Activated CD4-positive, CD25-positive, alpha-beta regulatory T cell (primary cell): Measurements from ENCODE around the gene MZB1.
"Not testable (repeated sequence)": the region's sequence is repeated elsewhere in the genome, so short reads cannot be mapped to it uniquely, and the experiment has no call there.

Experiments used
- DNase-seq, 4 experiments: peaks; one replicate each; lab custom pipeline; 2025; lab: John Stamatoyannopoulos, UW

The MZB1 gene

GRCh38 chr5:139378101-139378825, 11.4 kb downstream of the MZB1 start:
- DNase-seq: no peak

- DNase-seq: no peak
Observed at GRCh38 chr5:139377226-139377625, 12.5 kb downstream of the MZB1 start.

DNA sequence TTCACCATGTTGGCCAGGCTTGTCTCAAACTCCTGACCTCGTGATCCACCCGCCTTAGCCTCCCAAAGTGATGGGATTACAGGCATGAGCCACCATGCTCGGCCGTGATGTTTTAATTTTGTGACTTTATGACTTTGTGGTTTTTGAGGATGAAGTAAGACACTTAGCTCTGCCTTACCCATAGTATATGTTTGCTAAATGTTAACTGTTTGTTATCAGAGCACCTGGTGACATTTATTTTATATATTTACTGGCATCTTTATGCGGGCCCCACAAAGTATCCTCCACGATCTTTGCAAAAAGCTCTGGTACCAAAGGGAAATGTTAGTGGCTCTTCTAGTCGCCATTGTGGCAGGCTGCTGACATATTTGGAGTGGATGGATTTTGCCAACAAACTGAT, 13.3 kb downstream of the MZB1 start:
- no peak for DNase-seq

DNA sequence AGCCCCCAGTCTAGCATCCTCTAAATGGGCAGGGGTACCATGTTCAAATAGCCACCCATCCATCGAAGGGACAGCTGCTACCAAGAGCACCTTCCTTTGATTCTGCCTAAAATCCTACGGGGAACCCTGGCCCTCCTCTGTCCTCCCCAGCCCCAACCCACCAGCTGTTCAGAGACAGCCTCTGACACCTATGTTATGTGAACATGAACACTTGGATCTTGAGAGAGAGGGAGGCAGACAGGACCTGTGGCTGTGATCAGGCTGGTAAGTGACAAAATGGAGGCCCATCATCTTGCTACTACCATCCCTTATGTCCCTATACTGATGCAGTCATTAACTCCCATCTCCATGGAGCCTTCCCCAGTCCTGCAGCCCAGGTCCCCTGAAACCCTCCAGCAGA, 14.8 kb downstream of the MZB1 start:
- no peak for DNase-seq

DNA sequence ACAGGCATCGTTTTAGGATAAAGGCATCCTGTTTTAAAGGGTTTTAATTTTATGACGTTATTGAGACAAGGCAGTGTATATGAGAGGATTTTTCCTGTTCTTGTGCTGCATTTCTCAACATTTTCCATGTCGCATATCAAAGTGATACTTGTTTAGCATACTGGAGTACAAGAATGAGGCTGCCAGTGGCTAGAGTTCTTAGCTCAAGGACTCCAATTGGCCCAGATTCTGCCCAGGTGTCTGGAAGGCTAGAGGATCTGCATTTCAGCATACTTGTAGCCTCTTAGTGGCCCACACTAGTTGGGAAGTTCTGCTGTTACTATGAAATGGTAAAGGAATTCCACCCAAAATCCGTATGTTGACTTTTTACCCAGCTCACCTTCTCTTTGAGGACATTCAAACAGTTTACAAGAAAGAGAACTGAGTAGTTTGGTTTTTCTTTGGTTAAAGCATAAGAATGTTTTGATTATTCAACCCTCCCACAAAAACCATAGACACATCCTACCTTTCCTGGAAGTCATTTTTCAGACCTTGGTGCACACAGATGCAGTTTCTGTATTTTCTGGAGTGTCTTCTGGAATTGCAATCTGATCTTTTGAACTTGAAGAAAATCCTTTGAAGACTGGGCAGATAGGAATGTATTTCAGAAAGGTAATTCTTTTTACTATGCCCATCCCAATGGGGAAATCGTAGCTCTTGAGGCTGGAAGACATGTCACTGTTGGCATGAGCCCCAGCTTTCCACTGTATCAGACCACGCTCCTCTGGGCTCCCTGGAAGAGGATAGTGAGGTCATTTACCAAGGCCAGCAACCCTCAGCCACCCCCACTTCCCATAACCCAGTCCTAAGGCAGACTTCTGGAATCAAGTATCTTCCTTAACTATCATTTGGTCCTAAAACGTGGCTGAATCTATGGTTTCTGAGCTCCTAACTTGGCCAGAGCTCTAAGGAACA, 18.0 kb downstream of the MZB1 start:
- DNase-seq: no peak

GRCh38 chr5:139369181-139369580, 20.5 kb downstream of the MZB1 start:
- no peak for DNase-seq

- DNase-seq: no peak
Observed at GRCh38 chr5:139368613-139369012, 21.1 kb downstream of the MZB1 start.

GRCh38 chr5:139364466-139364865, 25.2 kb downstream of the MZB1 start:
- no peak for DNase-seq

DNA sequence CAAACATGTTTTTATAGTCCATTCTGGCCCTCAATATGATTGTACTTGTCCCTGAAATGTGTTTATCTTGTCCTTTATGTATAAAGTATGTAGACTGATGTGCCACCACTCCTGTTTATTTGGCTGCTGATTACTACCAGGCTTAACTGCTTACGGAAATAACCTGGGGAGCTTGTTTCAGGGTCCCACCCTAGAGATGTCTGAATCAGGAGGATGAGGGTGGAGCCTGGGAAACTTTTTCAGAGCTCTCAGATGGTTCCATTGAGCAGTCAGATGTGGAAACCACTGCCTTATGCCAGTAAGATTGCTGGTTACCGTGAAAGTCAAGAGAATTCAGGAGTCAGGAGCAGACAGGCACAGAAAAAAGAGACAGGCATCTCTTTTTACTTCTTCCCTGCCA, 25.8 kb downstream of the MZB1 start:
- no peak for DNase-seq

- no peak for DNase-seq
Observed at GRCh38 chr5:139361835-139362429, 27.8 kb downstream of the MZB1 start.

DNA sequence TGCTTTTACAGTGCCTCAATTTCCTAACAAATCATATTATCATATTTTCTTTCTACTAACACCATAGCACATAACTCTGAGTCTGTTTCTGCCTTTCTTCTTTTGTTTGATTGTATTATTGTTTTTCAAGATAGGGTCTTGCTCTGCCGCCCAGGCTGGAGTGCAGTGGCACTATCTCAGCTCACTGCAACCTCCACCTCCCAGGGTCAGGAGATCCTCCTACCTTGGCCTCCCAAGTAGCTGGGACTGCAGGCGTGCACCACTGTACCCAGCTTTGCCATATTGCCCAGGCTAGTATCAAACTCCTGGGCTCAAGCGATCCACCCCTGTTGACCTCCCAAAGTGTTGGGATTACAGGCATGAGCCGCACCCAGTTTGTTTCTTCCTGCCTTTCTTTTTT, 29.3 kb downstream of the MZB1 start:
- no peak for DNase-seq

DNA sequence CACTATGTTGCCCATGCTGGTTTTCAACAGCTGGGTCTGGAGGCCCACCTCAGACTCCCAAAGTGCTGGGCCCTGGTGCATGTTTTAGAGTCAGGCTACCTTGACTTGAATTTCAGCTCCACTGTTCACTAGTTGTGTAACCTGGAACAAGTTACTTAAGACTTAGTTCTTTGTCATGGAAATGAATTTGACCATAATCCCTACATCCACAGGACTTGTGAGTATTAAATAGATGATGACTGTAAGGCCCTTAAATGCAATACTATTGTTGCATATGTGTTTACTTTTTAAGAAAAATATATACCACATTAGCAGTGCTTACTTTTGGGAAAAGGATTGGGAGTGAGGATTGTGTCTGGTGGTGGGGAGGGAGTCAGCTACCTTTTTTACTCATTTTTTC, 31.6 kb downstream of the MZB1 start:
- DNase-seq: no peak

DNA sequence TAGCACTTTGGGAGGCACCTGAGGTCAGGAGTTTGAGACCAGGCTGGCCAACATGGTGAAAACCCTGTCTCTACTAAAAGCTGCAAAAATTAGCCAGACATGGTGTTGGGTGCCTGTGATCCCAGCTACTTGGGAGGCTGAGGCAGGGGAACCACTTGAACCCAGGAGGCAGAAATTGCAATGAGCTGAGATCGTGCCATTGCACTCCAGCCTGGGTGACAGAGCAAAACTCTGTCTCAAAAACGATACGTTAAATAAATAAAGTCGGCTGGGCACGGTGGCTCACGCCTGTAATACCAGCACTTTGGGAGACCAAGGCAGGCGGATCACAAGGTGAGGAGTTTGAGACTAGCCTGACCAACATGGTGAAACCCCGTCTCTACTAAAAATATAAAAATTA, 33.8 kb downstream of the MZB1 start:
- DNase-seq: not testable (repeated sequence)

GRCh38 chr5:139354186-139354585, 35.5 kb downstream of the MZB1 start:
- no peak for DNase-seq

GRCh38 chr5:139347863-139348262, 41.9 kb downstream of the MZB1 start:
- DNase-seq: not testable (repeated sequence)

DNA sequence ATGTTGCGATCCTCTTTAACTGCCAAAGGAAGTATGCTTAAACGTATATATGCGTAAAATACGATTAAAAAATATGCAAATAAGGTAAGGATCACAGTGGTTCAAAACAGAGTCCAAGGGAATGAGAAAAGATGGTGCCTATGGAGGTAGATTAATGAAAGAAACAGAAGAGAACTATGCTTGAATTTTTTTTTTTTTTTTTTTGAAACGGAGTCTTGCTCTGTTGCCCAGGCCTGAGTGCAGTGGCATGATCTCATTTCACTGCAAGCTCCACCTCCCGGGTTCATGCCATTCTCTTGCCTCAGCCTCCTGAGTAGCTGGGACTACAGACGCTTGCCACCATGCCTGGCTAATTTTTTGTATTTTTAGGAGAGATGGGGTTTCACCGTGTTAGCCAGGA, 44.3 kb downstream of the MZB1 start:
- DNase-seq: not testable (repeated sequence)

DNA sequence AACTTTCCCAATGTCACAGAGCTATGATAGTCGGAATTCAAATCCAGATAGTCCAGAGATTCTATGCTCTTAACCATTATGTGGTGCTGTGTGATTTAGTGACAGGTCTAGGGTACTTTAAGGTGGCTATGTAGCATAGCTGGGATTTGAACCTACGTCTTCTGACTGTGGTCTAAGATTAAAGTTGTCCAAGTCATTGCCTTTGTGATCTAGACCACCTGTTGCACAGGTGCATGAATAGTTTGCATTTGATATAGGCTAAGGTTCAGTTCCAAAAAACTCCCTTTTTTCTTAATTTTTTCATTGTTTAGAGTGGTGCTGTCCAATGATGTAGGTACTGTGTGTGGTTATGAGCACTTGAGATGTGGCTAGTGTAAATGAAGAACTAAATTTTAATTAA, 45.5 kb downstream of the MZB1 start:
- DNase-seq: no peak

DNA sequence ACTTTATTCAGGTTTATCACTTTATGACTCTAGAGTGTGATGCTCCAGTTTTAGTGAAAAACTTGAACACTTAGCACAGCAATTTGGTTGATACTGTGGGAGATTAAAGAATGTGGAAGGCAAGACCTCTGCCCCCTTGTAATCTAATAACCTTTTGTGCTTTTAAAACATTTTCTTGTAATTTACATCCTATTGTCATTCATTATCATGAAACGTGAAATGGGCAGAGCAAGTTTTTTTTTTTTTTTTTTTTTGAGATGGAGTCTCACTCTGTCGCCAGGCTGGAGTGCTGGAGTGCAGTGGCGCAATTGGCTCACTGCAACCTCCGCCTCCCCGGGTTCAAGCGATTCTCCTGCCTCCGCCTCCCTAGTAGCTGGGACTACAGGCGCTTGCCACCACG, 46.2 kb downstream of the MZB1 start:
- DNase-seq: no peak

DNA sequence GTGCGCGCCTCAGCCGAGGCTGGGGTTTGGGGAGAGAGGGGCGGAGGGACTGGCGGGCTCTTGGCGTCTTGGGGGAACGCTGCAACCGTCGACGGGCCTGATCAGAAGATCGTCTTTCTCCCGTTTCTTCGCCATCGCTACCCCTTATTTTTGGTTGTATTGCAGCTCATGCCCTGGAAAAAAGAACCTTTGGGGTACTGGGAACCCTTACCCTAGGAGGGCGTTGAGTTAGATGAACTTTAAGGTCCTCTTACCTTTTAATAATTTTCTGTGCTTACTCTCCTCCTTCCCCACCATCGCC, 47.3 kb downstream of the MZB1 start:
- DNase-seq: peak in 1 of 4 experiments; percentile 58

DNA sequence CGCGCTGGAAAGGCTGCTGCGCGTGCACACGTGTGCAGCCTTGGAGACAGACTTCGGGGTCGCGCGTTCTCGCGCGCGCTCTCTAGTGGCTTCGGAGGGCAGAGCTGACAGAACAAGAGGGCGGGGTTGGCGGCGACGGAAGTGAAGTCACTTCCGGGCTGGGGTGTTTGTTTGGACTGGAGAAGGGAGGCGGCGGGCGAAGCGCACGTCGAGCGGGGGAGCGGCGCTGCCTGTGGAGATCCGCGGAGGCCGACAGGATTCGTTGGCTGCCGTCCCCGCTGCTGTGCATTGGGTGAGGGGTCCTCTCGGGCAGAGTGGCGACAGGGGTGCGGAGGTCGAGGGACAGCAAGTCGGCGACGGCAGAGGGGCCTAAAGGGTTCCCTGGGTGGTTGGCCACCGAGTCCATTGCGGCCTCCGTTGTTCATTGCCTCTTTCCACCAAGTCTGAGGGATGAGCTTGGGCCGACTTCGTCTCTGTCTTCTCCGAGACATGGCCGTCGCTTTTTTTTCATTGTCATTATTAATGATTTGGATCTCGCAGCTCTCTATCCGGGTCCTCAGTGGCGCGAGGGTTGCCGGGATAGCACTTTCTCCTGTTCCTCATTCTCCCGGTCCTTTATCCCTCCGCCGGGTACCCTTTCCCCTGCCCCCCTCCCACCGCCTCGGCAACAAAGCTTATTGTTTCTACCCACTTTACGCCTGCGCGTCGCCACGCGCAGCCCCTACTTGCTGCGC, 47.9 kb downstream of the MZB1 start, which contains the start of gene PAIP2:
Gene PAIP2, plus strand, starts transcription at position 166 of the 734 bp plus-strand sequence. CDS start 21,931 bp downstream, outside the sequence.
- DNase-seq: peak; percentile 90 to 96 (median 94)

DNA sequence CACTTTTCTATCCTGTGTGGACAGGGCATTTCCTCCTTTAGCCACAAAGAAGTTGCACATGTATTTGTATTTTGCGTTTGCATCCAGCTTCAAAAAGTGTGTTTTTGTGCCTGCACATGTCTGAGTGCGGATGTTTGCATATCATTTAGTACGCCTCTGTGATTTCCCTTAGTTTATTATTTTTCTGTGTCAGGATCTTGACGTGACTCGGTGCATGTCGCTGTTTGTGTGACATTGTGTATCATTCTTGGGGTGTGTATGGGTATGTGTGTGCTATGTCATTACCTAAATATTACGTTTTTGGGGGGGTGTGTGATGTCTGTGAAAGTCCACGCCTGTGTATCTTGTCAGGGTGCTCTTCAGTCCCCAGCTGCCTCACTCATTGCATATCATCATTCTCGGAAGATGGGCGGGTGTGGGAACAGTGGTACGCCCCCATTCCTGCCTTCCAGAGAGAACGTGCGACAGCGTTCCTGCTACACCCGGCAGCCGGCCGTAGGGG, 48.5 kb downstream of the MZB1 start:
- DNase-seq: no peak

DNA sequence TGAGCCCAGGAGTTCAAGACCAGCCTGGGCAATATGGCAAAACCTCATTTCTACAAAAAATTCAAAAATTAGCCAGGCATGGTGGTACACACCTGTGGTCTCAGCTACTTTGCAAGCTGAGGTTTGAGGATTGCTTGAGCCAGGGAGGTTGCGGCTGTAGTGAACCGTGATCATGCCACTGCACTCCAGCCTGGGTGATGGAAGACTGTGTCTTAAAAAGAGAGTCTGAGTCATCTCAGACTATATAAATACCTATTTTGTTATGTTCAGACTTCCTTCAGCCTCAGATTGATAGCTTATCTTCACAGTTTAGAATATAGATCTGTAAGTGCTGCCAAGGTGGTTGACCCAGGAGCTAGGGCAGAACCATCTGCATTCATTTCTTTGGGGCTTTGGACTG, 49.7 kb downstream of the MZB1 start:
- DNase-seq: no peak
